ENCODE data around the gene SPPL2B.
A peak's percentile ranks its signal among the peaks of the same experiment; 100 is the strongest.
"Not testable (repeated sequence)": the region's sequence is repeated elsewhere in the genome, so short reads cannot be mapped to it uniquely, and the experiment has no call there.

Gene SPPL2B

GRCh38 chr19:2382530-2383222, 54.2 kb downstream of the SPPL2B start:
- no peak for DNase-seq

DNA sequence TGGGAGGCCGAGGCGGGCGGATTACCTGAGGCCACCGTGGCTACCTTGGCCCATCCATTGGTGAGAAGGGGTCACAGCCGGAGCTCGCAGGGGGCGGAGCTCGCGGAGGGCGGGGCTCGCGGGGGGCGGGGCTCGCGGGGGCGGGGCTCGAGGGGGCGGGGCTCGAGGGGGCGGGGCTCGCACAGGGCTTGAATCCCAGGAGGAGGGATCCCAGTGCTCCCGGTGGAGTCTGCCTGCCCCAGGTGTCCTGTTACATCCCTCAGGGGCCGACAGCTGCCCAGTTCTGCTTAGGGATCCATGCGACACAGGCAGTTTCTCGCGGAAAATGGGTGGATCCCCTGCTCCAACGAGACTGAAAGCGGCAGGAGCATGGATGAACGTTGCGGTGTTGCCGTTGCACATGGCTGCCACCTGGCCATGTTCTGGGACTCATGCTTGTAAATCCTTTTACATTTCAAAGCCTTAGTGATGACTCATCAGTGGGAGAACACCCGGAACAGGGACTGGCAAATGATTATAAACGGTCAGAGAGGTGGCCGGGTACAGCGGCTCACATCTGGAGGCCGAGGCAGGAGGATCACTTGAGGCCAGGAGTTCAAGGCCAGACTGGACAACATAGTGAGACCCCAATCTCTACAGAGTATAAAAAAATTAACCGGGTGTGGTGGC, 56.7 kb downstream of the SPPL2B start:
- no peak for DNase-seq

- no peak for DNase-seq
Measured at GRCh38 chr19:2387367-2388288, 59.1 kb downstream of the SPPL2B start.

- DNase-seq: no peak
Measured at GRCh38 chr19:2389594-2389993, 61.1 kb downstream of the SPPL2B start.

DNA sequence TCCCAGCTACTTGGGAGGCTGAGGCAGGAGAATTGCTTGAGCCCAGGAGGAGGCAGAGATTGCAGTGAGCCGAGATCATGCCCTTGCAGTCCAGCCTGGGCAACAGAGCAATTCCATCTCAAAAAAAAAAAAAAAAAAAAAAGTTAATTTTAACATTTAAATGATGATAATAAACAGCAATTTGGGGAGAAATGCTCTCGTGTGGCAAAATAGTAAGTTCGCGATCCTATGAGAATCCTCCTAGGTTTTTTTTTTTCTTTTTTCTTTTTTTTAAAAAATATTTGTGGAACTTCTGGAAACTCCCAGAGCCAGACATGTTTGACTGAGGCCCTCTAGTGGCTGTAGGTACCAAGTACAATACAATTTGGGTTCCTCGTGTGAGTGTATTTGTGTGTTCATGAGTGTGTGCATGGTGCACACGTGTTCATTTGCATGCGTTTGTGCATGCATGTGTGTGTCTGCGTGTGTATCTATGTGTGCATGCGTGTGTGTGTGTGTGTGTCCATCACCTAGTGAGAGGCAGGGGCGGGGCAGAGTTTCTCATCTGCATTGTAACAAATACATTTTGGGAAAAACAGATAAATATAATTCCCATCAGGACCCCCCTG, 62.7 kb downstream of the SPPL2B start:
- DNase-seq: peak; percentile 71

DNA sequence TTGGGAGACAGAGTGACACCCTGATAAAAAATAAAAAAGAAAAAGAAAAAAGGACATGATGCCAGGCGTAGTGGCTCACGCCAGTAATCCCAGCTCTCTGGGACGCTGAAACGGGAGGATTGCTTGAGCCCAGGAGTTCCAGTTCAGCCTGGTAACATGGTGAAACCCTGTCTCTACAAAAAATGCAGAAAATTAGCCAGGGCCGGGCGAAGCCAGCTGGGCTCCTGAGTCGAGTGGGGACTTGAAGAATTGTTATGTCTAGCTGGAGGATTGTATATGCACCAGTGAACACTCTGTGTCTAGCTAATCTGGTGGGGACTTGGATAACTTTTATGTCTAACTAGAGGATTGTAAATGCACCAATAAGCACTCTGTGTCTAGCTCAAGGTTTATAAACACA, 63.9 kb downstream of the SPPL2B start:
- DNase-seq: no peak

- not testable (repeated sequence) for DNase-seq
Measured at GRCh38 chr19:2392899-2393298, 64.4 kb downstream of the SPPL2B start.

DNA sequence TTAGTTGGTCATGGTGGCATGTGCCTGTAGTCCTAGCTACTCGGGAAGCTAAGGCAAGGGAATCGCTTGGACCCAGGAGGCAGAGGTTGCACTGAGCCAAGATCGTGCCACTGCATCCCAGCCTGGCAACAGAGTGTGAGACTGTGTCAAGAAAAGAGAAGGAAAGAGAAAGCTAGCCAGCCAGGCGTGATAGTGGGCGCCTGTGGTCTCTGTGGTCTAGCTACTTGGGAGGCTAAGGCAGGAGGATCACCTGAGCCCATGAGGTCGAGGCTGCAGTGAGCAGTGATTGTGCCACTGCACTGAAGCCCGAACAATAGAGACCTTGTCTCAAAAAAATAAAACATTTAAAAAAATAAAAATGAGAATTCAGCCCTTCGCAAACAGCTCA, 65.6 kb downstream of the SPPL2B start:
- no peak for DNase-seq

- DNase-seq: no peak
Measured at GRCh38 chr19:2394442-2395292, 66.2 kb downstream of the SPPL2B start.

DNA sequence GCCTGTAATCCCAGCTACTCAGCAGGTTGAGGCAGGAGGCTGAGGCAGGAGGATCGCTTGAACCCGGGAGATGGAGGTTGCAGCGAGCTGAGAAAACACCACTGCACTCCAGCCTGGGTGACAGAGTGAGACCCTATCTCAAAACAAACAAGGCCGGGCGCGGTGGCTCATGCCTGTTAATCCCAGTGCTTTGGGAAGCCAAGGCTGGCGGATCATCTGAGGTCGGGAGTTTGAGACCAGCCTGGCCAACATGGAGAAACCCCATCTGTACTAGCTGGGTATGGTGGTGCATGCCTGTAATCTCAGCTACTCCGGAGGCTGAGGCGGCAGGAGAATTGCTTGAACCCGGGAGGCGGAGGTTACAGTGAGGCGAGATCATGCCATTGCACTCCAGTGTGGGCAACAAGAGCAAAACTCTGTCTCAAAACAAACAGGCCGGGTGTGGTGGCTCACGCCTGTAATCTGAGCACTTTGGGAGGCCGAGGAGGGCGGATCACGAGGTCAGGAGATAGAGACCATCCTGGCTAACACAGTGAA, 66.9 kb downstream of the SPPL2B start:
- not testable (repeated sequence) for DNase-seq

DNA sequence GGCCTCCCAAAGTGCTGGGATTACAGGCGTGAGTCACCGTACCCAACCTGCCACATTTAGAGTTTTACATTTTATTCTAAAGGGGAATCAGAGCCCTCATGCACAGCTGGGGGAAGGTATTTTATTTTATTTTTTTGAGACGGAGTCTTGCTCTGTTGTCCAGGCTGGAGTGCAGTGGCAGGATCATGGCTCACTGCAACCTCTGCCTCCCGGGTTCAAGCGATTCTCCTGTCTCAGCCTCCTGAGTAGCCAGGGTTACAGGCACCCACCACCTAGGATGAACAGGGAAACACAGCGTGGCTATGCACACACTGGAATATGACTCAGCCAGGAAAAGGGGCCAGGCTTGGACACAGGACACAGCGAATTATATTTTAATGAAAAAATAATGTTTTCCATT, 68.7 kb downstream of the SPPL2B start:
- not testable (repeated sequence) for DNase-seq

DNA sequence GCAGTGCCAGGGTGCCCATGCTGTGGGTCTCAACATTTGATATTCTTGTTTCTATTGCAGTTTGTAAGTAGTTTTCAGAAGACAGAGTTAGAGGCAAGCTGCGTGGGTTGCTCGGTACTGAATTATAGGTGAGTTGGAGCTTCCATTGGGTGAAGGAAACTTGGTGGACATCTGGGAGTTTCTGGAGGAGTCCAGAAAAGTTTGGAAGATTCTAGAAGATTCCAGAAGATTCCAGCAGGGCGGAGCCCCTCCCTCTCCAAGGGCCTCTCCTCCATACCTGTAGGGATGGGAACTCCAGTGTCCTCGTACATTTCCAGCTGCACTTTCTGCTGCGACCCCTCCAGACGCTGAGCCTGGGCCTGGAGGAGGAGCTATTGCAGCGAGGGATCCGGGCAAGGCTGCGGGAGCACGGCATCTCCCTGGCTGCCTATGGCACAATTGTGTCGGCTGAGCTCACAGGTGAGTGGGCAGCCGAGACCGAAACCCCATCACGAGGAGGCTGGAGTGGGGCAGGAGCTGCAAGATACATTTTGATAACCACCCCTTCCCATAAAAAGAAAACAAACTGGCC, 70.3 kb downstream of the SPPL2B start:
- no peak for DNase-seq

GRCh38 chr19:2399582-2399981, 71.1 kb downstream of the SPPL2B start:
- no peak for DNase-seq
